Activated T-cell treated with anti-CD3 and anti-CD28 coated beads, Interleukin-2, amount 50 U/mL, for 1 hour (primary cell): ENCODE data around the gene HELB.
"Not testable (repeated sequence)": the region's sequence is repeated elsewhere in the genome, so short reads cannot be mapped to it uniquely, and the experiment has no call there.

Experiments
- DNase-seq: peaks from one replicate; pipeline ENCODE4 v3.0.0-alpha.2; 2020

The HELB gene

GRCh38 chr12:66301944-66302826 lies at the start of gene HELB:
HELB (plus strand) TSS chr12:66302493; CDS start chr12:66302604, 111 bp downstream.
- peak; percentile 95 for DNase-seq

GRCh38 chr12:66252771-66253170 lies 49.5 kb upstream of the HELB start:
- no peak for DNase-seq

- no peak for DNase-seq
Measured at GRCh38 chr12:66255737-66256136, 46.6 kb upstream of the HELB start.

GRCh38 chr12:66258011-66258410 lies 44.3 kb upstream of the HELB start:
- no peak for DNase-seq

GRCh38 chr12:66262737-66263136 lies 39.6 kb upstream of the HELB start:
- no peak for DNase-seq

- DNase-seq: no peak
Measured at GRCh38 chr12:66268562-66268961, 33.7 kb upstream of the HELB start.

- DNase-seq: no peak
Measured at GRCh38 chr12:66269142-66269541, 33.2 kb upstream of the HELB start.

GRCh38 chr12:66269757-66270383 lies 32.4 kb upstream of the HELB start:
- no peak for DNase-seq

- no peak for DNase-seq
Measured at GRCh38 chr12:66270613-66271012, 31.7 kb upstream of the HELB start.

GRCh38 chr12:66272650-66273049 lies 29.6 kb upstream of the HELB start:
- no peak for DNase-seq

- DNase-seq: no peak
Measured at GRCh38 chr12:66273147-66273546, 29.1 kb upstream of the HELB start.

GRCh38 chr12:66275040-66275439 lies 27.3 kb upstream of the HELB start:
- DNase-seq: no peak

GRCh38 chr12:66279123-66279712 lies 23.1 kb upstream of the HELB start:
- peak; percentile 50 for DNase-seq

GRCh38 chr12:66280561-66280960 lies 21.7 kb upstream of the HELB start:
- DNase-seq: no peak

- DNase-seq: no peak
Measured at GRCh38 chr12:66282244-66282643, 20.0 kb upstream of the HELB start.

- no peak for DNase-seq
Measured at GRCh38 chr12:66287275-66287674, 15.0 kb upstream of the HELB start.

GRCh38 chr12:66288121-66288520 lies 14.2 kb upstream of the HELB start:
- peak; percentile 39 for DNase-seq

- DNase-seq: no peak
Measured at GRCh38 chr12:66289485-66289884, 12.8 kb upstream of the HELB start.

- DNase-seq: no peak
Measured at GRCh38 chr12:66290716-66291200, 11.5 kb upstream of the HELB start.

- DNase-seq: no peak
Measured at GRCh38 chr12:66296176-66296683, 6.1 kb upstream of the HELB start.

- no peak for DNase-seq
Measured at GRCh38 chr12:66297080-66297479, 5.2 kb upstream of the HELB start.

- DNase-seq: no peak
Measured at GRCh38 chr12:66297923-66298322, 4.4 kb upstream of the HELB start.

GRCh38 chr12:66302827-66303169 lies 505 bp downstream of the HELB start:
- no peak for DNase-seq

GRCh38 chr12:66303316-66303804 lies 1.1 kb downstream of the HELB start:
- DNase-seq: not testable (repeated sequence)
